Measurements from ENCODE around the gene PFN3.
A peak's percentile ranks its signal among the peaks of the same experiment; 100 is the strongest.
"Not testable (repeated sequence)": the region's sequence is repeated elsewhere in the genome, so short reads cannot be mapped to it uniquely, and the experiment has no call there.

PFN3 gene

GRCh38 chr5:177425801-177426565 is 25.5 kb upstream of the PFN3 start:
- DNase-seq (ENCODE audit: low read depth, low spot score) = peak; percentile 100

GRCh38 chr5:177425196-177425800 is 24.8 kb upstream of the PFN3 start:
- DNase-seq (ENCODE audit: low read depth, low spot score) = no peak

GRCh38 chr5:177423671-177424070 is 23.2 kb upstream of the PFN3 start:
- DNase-seq (ENCODE audit: low read depth, low spot score) = no peak

GRCh38 chr5:177421062-177421798 is 20.8 kb upstream of the PFN3 start:
- no peak for DNase-seq (ENCODE audit: low read depth, low spot score)

- DNase-seq (ENCODE audit: low read depth, low spot score) = not testable (repeated sequence)
These were observed 20.0 kb upstream of the PFN3 start for GRCh38 chr5:177420472-177420871.

DNA sequence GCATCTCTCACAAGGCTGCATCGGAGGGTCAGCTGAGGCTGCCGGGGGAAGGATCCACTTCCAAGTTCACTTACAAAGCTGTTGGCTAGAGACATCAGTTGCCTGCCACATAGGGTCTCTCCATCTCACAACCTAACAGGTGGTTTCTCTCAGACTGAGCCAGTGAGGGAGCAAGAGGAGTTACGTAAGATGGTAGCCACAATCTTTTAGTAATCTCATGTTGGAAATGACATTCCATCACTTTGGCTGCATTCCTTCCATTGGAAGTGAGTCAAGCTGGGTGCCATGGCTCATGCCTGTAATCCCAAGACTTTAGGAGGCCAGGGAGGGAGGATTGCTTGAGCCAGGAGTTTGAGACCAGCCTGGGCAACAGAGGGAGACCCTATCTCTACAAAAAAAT is 18.6 kb upstream of the PFN3 start:
- DNase-seq (ENCODE audit: low read depth, low spot score) = no peak

DNA sequence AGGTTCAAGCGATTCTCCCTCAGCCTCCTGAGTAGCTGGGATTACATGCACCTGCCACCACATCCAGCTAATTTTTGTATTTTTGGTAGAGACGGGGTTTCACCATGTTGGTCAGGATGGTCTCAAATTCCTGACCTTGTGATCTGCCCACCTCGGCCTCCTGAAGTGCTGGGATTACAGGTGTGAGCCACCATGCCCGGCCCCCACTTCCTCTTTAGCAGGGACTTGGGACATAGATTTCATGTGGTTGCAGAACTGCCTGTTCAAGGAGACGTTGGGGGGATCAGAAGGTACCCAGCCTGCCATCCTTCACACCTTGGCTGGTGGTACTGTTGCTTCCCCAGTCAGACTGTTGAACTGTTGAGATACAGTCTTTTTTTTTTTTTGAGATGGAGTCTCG is 16.6 kb upstream of the PFN3 start:
- DNase-seq (ENCODE audit: low read depth, low spot score) = not testable (repeated sequence)

GRCh38 chr5:177414481-177414880 is 14.0 kb upstream of the PFN3 start:
- DNase-seq (ENCODE audit: low read depth, low spot score) = no peak

DNA sequence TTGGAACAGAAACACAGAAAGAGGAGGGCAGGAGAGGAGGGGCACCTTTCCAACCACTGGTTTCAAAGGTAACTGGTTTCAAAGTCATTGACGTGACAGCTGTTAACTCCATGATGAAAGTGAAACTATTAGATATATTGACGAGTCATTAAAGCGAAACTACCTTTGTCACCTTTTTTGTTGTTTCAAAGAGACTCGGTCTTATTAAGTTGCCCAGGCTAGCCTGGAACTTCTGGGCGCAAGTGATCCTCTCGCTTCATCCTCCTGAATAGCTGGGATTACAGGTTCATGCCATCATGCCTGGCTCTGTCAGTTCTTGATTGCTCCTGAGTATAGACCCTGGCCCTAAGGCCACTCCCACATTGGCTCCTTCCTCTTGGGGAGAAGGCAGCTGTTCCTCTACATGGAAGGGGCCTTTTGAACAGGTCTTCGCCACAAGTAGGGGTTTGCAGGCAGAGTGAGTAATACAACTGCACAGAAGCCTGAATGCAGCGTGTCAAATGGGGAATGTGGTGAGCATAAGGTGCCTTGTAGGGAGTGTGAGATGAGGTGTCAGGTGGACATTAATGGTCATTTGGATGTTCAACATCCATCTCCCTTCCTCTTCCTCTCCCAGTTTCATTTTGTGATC is 12.3 kb upstream of the PFN3 start:
- no peak for DNase-seq (ENCODE audit: low read depth, low spot score)

- DNase-seq (ENCODE audit: low read depth, low spot score) = no peak
These were observed 10.1 kb upstream of the PFN3 start for GRCh38 chr5:177410575-177410974.

GRCh38 chr5:177409043-177409801 is 8.8 kb upstream of the PFN3 start, which contains the start of gene F12:
TSS of gene F12 (minus strand) at chr5:177409564. CDS start at chr5:177409527, 37 bp downstream.
- no peak for DNase-seq (ENCODE audit: low read depth, low spot score)

DNA sequence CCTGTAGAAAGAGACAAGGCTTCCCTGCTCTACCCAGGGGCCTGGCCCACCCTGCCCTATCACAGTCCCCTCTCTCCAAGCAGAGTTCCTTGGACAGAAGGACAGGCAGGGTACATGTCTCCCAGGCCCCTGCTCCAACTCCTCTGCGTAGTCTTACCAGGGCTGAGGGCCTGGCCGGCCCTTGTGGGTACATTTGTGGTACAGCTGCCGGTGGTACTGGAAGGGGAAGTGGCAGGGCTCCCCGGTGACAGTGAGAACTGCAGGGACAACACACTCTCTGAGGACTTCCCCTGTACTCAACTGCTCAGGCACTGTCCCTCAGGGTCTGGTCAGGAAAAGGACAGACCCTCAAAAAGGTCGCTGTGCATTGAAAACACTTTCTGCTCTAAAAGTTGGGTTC is 5.3 kb upstream of the PFN3 start:
- no peak for DNase-seq (ENCODE audit: low read depth, low spot score)

DNA sequence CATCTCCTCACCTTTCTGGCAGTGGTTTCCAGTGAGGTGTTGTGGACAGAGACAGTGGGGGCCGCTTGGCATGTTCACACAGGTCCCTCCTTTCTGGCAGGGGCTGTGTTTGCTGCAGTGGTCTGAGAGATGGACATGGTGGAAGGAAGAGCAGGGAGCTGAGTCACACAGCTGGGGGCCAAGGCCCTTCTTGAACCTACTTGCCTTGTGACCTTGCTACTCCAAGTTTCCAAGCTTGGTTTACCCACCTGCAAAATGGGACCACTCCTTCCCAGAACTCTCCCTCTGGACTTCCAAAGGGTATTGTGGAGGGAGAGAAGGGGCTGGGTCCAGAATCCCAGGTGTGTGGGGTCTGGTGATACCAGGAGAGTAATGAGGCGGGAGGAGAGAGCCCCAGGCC is 4.9 kb upstream of the PFN3 start:
- no peak for DNase-seq (ENCODE audit: low read depth, low spot score)

- DNase-seq (ENCODE audit: low read depth, low spot score) = no peak
These were observed 4.2 kb upstream of the PFN3 start for GRCh38 chr5:177404641-177405179.

- DNase-seq (ENCODE audit: low read depth, low spot score) = peak; percentile 66
These were observed 3.6 kb upstream of the PFN3 start for GRCh38 chr5:177403792-177404640.

- DNase-seq (ENCODE audit: low read depth, low spot score) = no peak
These were observed 2.8 kb upstream of the PFN3 start for GRCh38 chr5:177403102-177403791.

DNA sequence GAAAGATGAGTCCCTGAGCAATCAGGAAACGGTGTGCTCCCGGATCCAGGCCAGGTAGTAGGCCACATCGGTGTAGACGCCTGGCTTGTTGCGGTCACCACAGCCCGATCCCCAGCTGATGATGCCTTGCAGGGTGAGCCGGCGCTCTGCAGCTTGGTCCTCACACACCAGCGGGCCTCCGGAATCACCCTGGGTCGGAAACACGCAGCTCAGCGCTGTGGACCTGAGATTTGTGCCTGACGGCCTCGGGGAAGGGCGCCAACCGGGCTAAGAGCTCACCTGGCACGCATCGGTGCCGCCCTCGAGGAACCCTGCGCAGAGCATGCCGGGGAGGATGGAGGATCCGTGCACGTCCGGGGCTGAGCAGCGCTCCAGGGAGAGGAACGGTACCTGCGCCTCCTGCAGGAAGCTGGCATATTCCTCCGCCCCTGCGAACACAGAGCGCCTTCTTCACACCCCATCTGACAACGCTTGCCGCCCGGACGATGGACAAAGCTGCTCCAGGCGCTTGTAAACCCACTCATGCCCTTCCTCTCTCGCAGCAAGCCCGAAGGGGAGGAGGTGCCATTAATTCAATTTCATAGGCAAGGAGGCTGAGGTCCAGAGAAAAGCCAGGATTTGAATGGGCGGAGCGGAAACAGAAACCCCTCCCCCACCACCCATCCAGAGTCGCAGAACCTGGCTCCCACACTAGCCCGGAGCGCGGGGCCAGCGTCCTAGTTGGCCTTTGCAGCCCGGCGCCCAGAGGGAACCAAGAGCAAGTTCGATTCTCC is 2.0 kb upstream of the PFN3 start:
- peak; percentile 25 for DNase-seq (ENCODE audit: low read depth, low spot score)

DNA sequence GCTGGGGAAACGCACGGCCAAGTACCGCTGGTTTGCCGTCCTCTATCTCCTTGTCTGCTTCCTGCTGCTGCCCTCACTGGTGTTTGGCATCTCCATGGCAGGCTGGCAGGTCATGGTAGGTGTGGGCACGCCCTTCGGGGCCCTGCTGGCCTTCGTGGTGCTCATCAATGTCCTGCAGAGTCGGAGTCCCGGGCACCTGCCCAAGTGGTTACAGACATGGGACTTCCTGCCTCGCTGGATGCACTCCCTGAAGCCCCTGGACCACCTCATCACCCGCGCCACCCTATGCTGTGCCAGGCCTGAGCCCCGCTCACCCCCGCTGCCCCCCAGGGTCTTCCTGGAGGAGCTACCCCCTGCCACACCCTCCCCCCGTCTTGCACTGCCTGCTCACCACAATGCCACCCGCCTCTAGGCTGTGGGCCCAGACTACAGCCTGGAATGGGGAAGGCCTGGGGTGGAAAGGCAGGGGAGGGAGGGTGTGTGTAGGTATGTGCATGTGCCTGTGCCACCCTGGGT is 2.5 kb downstream of the PFN3 start:
- no peak for DNase-seq (ENCODE audit: low read depth, low spot score)

GRCh38 chr5:177396807-177397206 is 3.7 kb downstream of the PFN3 start:
- DNase-seq (ENCODE audit: low read depth, low spot score) = no peak
